Activated T-cell treated with anti-CD3 and anti-CD28 coated beads for 24 hours (primary cell): ENCODE data around the gene ZNF468.
"Not testable (repeated sequence)": the region's sequence is repeated elsewhere in the genome, so short reads cannot be mapped to it uniquely, and the experiment has no call there.

Experiments
- DNase-seq: peaks from one replicate; pipeline ENCODE4 v3.0.0-alpha.2; 2020; ENCODE audit warnings: low read depth

ZNF468 gene

DNA sequence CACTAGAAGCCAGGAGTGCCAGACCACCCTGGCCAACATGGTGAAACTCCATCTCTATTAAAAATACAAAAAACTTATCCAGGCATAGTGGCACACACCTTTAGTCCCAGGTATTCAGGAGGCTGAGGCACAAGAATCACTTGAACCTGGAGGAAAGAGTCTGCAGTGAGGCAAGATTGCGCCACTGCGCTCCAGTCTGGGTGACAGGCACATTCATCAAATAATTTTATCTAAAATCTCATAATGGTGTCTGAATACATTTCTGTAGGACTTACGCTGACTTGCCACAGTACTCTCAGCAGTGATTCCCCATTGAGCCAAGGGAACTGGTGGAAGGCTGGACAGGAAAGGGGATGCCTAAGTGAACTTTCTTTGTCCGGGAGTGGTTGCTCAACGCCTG lies 31.7 kb downstream of the ZNF468 start:
- DNase-seq: no peak

DNA sequence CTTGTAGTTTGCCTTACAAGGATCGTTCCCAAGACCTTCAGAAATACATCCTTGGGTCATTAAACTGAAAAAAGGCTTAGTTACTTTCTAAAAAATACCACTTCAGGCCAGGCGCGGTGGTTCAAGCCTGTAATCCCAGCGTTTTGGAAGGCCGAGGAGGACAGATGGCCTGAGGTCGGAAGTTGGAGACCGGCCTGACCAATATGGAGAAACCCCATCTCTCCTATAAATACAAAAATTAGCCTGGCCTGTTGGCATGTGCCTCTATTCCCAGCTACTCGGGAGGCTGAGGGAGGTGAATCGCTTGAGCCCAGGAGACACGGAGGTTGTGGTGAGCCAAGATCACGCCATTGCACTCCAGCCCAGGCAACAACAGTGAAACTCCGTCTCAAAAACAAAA lies 33.7 kb downstream of the ZNF468 start:
- DNase-seq: no peak

DNA sequence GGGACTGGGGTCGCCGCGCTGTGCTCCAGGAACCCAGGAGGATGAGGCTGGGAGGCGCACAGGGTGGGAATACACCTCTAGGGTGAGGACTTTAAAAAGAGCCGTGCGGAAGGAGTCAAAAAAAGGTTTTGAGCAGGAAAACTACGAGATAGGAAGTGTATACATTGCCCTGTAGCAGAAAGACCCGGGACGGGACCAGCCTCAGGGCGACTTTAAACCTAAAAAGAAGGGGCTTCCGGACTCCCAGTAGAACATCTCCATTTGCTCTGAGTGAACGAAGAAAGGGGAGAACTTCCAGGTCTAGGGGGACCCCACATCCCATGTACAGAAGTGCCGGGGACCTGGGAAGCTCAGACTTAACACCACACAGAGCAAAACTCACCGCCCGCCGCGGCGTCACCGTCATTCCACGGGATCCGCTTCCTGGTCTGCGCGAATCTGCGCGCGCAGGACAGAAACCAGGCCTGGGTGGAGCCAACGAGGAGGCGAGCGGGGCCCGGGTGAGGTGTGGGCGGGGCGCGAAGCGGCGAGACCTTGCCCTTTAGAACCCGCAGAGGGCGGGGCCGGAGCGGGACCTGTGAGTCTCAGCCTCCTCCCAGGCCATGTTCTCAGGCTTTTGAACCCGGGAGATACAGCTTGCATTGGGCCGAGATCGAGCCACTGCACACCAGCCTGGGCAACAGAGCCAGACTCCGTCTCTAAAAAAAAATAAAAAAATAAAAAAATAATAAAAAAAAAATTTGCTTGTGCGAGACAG lies 36.0 kb downstream of the ZNF468 start, which contains the start of gene ZNF28:
ZNF28 (minus strand) TSS at position 430 of the 757 bp plus-strand sequence. CDS start 3,675 bp downstream, outside the sequence.
- peak; percentile 45 for DNase-seq

GRCh38 chr19:52820472-52821203 lies 36.8 kb downstream of the ZNF468 start:
- peak; percentile 5 for DNase-seq

DNA sequence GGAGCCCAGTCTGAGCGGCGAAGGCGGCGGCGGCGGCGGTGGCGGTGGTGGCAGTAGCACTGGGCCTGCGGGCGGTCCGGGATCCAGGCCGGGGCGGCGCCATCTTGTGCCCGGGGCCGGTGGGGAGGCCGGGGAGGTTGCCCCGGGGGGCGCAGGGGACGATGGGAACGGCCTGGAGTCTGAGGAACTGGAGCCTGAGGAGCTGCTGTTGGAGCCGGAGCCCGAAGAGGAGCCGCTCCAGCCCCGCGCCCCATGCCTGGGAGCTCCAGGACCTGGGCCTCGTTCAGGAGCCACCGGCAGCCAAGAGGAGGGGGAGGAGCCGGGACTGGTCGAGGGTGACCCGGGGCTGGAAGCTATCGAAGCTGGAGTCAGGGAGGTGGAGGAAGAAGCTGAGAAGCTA lies 47.6 kb downstream of the ZNF468 start:
- DNase-seq: no peak

DNA sequence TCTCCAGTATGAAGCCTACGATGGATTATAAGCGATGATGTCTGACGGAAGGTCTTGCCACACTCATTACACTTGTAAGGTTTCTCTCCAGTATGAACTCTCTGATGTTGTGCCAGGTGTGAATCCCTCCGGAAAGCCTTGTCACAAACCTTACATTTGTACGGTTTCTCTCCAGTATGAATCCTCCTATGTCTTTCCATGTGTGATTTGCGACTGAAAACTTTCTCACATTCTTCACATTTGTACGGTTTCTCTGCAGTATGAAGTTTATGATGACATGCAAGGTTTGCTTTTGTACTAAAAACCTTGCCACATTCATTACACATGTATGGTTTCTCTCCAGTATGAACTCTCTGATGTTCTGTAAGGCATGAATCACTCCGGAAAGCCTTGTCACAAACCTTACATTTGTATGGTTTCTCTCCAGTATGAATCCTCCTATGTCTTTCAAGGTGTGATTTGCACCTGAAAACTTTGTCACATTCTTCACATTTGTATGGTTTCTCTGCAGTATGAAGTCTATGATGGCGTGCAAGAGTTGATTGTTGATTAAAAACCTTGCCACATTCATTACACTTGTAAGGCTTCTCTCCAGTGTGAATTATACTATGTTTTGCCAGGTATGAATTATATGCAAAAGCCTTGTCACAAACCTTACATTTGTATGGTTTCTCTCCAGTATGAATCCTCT lies 57.3 kb downstream of the ZNF468 start:
- DNase-seq: not testable (repeated sequence)

- DNase-seq: no peak
Observed at GRCh38 chr19:52789440-52789839, 68.0 kb downstream of the ZNF468 start.
